GM18909 (cell line): ENCODE data around the gene CAMK2B.

Experiments used
- ATAC-seq: cut with Tn5 transposase; IDR thresholded peaks from one replicate; pipeline ENCODE4 v1.9.1; 2021; ENCODE audit warnings: mild to moderate bottlenecking; ENCODE audit not compliant: unreplicated experiment, poor library complexity

Gene CAMK2B

DNA sequence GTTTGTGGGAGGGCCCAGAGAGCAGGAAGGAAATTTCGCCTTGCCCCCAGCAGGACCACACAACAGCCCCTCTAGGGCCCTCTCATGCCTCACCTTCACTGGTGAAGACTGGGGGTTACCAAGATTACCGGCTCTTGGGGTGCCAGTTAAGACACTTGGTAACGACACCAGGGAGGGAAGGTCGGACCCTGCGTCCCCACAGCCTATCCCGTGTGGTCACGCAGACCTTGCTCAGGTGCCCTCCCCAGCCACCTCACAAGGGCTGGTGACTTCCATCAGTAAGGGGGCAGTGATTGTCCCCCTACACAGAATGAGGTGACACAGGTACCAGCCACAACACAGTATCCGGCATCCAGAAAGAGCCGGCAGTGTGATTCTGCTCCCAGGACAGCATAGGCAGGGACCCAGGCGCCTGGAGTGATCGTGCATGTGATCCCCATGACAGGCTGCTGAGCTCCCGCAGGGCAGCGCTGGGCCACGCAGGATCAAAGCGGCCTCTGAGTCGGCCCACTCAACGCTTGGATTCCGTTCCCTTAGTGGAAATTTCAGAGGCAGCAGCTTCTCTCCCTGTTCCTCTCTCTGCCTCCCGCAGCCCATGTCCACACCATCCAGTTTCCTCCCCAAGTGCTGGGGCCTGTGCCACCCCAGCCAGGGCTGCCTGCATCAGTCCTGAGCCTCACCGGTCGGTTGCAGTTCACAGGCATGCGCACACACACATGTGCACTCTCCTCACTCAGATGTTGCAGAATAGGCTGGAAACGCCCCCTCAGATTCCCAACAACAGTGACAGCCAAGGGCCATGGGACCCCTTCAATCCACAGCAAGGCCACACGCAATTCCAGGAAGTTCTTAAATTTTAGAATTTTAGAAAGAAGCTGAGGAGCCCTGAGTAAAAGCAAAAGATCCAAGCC is 35.8 kb downstream of the CAMK2B start:
- no peak for ATAC-seq

DNA sequence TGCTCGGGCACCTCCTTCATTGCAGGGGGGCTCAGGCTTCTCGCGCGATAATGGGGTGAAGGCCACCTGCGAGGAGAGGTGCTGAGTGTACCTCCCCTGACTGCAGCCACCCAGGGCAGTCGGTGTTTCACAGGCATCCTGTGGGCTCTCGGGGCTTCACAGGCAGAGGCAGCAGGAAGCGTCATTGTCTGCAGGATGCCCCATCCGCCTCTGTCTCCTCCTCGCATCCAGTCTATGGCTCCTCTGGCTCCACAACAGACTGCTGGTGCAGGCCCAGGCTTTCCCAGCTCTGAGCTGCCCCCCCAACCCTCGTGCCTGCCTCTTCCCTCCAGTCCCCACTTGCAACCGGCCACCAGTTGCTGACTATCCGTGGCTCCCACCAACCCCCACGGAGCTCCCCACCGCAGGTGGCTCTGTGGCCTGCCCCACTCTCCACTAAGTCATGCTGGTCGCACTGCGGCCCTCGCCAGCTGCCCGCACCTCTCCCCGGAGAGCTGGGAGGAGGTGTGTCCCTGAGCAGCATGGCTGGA is 36.5 kb downstream of the CAMK2B start:
- ATAC-seq: no peak

- no peak for ATAC-seq
These were observed 37.1 kb downstream of the CAMK2B start for GRCh38 chr7:44288381-44288685.

GRCh38 chr7:44287488-44288380 is 37.7 kb downstream of the CAMK2B start:
- ATAC-seq: no peak

DNA sequence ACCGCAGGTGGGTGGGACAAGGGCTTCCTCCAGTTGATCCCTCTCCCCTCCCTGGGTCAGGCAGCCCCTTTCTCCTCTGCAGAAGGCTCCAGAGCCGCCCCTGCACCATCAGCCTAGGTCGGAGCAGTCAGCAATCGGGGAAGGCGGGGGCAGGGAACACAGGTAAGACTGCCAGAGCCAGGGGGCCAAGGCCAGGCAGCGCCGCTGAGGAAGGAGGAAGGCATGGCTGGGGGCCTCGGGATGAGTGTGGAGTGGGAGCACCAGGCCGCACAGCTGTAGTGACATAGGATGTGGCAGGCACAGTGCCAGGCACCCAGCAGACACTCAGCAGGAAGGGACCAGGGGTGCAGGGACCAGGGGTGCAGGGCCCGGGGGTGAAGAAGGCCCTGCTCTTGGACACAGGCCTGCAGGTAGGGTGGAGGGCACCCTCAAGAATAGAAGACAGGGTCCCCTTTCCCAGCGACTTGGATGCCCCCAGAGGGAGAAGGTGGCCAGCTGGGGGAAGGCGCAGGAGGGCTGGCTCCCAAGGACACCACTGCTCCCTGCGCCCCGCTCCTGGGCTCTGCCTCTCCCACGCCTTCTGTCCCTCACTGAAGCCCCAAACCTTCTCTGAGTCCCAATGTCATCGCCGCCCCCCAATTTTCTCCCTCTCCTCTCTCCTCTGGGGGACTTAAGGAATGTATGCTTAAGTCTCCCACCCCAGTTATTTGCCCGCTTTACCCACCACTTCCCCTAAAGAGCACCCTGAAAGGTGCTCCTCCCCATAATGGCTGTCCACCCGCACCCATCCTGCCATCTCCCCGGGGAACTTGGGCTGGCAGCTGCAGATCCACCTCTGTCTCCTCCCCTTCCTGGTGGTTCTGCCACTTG is 38.5 kb downstream of the CAMK2B start:
- no peak for ATAC-seq

DNA sequence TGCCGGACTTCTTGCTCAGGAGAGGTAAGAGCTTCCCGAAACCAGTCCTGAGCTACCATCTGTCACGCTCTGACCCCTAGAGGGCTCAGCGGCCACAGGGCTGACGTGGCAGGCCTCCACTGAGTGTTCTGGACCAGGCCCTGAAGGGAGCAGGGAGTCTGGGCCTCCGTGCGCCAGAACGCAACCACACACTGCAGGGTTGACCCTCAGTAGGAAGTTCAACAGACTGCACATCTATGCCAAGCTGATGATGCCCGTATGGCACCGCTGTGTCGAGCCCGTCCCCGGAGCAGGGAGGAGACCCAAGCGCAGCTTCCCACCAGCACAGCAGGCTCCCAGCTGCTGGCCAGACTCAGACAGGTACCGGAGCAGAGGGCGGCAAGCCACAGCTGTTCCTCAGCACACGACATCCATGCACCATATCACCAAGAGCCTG is 39.2 kb downstream of the CAMK2B start:
- no peak for ATAC-seq

GRCh38 chr7:44285561-44285960 is 39.8 kb downstream of the CAMK2B start:
- ATAC-seq: no peak

DNA sequence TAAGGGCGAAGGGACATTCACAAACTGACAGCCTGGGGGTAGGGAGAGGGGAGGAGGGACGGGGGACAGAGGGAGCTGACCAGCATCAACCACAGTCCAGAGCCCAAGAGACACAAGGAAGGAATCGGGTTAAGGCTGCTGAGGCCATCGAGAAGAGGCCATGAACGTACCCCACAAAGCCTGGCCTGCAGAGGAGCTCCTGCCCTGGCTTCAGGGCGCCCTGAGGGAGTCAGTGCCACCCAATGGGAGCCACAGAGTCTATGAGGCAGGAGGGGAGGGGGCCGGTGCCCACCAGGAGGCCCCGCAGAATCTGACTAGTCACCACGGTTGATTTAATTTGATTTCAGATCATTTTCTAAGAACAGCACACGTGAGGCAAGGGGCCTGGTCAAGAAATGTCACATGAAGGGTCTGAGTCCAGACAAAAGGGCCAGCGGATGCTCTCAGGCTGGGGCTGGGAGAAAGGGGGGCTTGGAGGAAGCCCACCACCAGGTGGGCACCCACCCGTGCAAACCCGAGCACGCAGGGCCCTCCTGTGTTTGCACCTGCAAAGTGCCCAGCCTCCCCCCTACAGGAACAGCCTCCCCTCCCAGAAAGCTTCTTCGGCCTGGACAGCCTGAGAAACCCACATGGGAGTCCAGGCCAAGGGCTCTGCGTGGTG is 40.4 kb downstream of the CAMK2B start:
- ATAC-seq: no peak

- no peak for ATAC-seq
These were observed 41.2 kb downstream of the CAMK2B start for GRCh38 chr7:44284216-44284615.

DNA sequence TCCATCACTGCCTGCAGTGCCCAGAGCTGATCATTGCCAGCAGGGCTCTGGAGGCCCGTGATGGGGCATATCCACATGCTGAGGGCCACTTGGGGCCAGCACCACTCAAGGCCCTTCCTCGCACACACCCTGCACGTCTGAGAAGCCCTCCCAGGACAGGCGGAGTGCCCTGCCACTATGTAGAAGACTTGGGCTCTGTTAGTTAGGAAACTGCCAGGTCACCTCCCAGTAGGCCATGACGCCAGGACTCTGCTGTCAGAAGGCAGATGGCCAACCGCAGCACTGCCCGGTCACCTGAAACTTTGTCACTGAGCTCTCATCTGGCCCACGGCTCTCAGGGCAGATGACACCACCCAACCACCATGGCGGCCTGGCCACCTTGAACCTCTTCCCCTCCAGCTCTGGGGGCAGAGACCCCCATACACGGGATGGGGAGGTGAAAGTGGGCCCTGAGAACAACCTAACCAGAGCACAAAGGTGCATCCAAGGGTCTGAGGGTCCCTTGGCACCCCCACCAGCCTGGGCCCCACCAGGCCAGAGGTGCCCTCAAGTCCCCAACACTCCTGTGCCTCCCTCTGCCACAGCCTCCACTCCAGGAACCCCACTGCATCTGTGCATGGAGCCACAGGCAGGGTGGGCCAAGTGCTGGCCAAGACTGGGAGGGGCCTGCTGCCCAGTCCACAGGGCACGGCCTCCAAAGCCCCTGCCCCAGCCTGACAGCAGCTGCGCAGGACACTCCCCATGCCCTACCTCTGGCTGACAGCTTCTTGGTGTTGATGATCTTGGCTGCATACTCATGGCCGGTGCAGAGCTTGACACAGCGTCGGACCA is 41.8 kb downstream of the CAMK2B start:
- no peak for ATAC-seq

DNA sequence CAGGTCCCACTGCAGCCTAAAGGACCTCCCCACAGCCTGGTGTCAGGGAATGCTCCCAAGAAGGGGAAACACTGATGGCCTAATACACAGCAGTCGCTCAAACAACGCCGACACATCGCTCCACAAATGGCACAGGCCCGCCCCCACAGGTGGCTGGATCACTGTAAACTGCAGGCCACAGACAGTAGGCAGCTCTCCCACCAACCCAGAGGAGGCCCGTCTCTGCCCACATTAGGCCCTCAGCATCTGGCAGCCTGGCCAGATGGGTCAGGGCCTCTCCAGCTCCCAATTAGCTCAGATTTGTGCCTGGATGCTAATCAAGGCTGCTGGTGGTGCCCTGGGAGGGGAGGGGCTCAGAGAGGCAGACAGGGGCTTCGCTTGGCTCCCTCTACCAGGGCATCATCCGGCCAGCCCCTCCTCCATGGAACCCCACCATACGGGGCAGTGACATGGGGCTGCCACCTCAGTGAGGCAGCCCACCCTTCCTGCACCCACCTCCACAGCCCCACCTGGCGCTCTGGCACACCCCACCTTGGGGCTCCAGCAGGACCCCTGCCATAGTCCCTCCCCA is 42.7 kb downstream of the CAMK2B start:
- ATAC-seq: no peak

- ATAC-seq: no peak
These were observed 43.4 kb downstream of the CAMK2B start for GRCh38 chr7:44281811-44282600.

GRCh38 chr7:44280993-44281721 is 44.2 kb downstream of the CAMK2B start:
- no peak for ATAC-seq

- no peak for ATAC-seq
These were observed 44.8 kb downstream of the CAMK2B start for GRCh38 chr7:44280636-44280992.

- ATAC-seq: no peak
These were observed 45.5 kb downstream of the CAMK2B start for GRCh38 chr7:44279731-44280505.

DNA sequence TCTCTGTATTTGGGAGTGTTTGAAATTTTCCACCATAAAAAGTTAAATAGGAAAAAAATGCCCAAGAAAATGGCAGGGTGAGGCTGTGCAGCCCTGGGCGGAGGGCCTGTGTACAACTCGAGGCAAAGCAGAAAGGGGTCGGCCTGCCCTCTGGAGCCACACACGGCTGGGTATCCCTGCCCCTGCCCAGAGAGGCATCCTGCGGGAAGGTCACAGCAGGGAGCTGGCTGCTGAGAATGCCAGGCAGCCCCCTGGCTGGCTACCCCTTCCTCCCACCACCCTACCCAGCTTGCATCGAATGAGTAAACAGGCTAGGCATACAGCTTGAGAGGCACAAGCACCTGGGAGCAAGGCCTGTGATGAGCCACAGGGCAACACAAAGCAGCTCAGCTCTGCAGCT is 46.1 kb downstream of the CAMK2B start:
- ATAC-seq: no peak
